COLO668 (cell line): Measurements from ENCODE around the gene NUDT10.
"Not testable (repeated sequence)": the region's sequence is repeated elsewhere in the genome, so short reads cannot be mapped to it uniquely, and the experiment has no call there.

ENCODE experiments used
- DNase-seq: peaks from one replicate; lab custom pipeline; 2025; ENCODE audit not compliant: unreplicated experiment; lab: John Stamatoyannopoulos, UW

Gene NUDT10

DNA sequence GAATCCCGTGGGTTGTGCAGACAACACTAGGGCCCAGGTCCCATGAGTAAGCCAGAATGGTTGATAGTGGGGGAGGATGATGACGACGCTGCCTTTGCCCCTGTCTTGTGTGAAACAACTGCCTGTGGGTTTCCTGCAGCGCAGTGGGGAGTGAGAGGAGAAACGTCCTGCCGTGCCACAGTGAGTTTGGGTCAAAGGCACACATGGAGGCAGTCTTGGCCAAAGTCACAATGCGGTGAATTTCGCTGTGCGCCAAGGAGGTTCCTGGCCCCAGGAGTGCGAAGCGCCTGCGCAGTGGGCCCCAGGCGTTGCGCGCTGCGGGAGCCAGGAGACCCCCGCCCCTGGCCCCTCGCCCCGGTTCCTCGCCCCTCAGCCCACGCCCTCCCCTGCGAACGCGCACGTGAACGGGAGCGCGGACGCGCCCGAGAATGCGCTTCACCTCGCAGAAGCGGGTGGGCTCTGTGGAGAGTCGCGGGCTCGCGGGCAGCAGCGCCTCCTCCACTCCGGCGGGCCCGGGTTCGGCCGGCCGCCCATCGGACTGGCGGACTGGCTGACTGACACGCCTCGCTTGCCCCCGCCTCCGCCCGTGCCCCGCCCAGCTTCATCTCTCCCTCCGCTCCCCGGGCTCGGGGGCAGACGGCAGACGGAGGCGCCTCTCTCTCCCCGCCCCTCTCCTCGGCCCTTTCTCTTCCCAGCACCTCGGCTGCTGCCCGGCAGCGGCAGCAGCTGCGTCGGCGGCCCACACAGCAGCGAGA, at the start of gene NUDT10:
TSS of gene NUDT10 (plus strand) at position 635 of the 755 bp plus-strand sequence. CDS start 144 bp downstream, outside the sequence.
- DNase-seq = no peak

DNA sequence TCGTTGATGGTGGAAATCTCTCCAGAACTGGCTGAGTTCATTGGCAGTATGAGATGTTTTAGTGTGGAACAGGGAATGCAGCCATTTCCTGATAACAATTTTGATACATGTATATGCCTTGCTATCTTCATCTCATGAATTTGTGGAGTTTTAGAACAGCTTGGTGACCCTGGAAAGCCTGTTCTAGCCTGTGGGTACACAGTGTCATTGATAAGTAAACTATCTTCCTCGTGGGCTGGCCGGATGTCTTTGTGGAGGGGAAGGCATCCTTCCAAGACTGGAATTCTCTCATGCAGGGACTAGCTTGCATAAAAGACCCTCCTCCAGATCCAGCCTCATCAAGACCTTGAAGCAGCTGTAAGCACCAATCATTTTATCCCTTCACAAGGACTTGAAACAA, 40.2 kb upstream of the NUDT10 start:
- DNase-seq = no peak

DNA sequence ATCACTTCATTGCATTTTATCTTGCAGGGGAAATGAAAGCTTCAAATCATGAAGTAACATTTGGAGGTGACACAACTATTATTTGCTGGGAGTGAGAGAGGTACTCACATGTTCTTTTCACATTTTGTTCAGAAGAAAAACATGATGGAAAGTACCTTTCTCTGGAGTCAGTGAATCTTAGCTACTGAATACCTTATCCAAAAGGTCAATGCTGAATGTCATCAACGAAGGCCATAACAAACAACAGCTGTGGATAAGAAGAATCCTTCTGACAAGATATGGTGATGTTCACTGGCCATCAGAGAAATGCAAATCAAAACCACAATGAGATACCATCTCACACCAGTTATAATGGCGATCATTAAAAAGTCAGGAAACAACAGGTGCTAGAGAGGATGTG, 36.5 kb upstream of the NUDT10 start:
- no peak for DNase-seq

DNA sequence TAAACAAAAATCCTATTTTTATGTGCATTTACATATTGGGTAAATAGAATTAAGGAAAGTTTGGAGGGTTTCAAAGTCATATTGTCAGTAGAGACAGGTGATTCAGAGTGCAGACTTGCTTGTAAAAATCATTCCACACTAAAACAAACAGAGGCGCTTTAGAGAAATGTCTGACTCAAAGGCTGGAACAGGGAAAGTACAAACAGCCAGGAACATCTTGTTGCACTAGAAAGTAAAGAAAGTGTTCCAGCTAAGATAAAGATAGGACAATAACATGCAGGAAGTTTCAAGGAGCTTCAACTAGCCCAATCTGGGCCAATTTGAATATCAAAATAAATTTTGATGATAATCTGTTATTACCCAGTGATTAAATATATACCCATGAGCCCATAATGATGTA, 16.4 kb upstream of the NUDT10 start:
- no peak for DNase-seq

DNA sequence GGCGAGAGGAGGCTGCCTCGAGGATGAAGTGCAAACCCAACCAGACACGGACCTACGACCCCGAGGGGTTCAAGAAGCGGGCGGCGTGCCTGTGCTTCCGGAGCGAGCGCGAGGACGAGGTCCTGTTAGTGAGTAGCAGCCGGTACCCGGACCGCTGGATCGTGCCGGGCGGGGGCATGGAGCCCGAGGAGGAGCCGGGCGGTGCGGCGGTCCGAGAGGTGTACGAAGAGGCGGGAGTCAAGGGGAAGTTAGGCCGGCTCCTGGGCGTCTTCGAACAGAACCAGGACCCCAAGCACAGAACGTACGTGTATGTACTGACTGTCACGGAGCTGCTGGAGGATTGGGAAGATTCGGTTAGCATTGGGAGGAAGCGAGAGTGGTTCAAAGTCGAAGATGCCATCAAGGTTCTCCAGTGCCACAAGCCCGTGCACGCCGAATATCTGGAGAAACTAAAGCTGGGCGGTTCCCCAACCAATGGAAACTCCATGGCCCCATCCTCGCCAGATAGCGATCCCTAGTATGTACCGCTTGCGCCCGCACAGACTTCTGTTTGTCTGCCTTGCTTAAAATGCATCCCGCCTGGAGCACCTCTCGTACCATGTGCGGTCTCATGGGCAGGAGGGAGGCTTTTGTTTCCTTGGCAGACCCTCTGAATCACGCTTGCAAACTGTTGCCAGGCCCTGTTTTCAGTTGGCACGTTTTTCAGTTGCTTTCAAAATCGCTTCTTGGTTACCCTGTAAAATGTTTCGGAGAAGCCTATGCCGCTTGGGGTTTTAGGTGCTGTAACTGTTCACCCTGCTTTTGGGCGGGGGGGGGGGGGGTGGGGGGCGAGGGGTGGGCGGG, 542 bp downstream of the NUDT10 start:
- DNase-seq = not testable (repeated sequence)

DNA sequence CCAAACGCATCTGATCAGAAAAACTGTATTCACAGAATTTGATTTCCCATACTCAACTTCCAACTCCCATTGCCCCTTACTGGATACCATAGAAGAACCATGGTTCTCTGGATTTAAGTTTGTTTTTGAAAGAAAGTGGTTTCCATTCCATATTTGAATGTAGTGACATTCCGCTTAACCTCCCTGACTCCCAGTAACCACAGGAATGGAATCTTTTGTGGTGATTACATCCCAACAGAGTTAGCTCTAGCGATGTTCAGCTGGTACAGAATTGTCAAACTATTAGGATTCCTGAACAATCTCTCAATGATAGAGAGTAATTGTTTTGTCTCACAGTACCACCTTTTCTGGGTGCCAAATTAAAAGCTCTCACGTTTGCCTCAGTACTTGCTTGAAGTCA, 1.7 kb downstream of the NUDT10 start:
- DNase-seq = no peak

DNA sequence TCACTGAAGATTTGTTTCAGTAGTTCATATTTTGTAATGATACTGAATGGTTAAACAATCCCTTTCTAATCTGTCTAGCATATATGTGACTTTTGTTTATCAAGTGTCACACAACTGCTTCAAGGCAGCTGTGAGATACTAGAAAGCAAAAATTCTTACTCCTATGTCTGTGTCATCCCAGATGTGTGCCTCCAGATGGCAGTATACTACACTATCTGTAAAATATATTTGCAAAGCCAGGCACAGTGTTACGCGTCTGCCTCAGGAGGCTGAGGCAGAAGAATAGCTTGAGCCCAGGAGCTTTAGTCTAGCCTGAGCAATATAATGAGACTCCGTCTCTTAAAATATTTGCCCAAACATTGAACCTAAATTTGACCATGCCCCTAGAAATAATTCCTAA, 4.0 kb downstream of the NUDT10 start:
- no peak for DNase-seq

DNA sequence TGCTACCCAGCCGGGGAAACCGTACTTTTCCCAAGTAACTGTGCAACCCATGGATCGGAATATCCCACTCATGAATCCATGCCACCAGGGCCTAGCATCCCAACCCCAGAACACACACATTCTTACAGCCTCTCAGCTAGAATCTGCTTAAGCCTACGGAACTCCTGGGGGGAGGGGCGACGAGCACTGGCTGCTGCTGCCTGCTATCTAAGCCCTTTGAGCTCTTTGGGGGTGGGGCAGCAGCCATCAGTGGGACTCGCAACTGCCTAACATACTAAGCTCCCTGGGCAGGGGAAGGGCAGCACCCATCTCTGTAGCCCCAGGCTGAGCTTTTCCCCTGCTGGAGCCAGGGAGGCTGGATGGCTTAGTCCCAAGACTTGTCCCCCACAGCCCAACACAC, 28.6 kb downstream of the NUDT10 start:
- DNase-seq = no peak

DNA sequence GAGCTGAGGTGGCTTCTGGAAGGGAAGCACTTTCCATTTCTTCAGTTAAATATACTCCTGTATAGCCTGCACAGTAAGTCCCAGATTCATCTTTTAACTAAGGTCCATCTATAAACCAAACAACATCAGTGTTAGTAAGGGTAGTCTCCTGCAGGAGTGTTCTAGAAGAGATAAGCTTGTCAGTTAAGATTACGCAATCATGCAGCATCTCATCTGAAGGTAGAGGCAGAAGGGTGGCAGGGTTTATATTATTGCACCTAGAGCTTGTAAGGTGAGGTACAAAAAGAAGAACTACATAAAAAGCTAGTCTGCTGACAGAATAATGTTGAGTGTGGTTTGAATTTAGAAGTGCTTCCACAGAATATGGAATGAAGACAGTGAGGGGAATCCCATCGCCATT, 44.0 kb downstream of the NUDT10 start:
- no peak for DNase-seq
